Measurements from ENCODE around the gene TMEM87B.

DNA sequence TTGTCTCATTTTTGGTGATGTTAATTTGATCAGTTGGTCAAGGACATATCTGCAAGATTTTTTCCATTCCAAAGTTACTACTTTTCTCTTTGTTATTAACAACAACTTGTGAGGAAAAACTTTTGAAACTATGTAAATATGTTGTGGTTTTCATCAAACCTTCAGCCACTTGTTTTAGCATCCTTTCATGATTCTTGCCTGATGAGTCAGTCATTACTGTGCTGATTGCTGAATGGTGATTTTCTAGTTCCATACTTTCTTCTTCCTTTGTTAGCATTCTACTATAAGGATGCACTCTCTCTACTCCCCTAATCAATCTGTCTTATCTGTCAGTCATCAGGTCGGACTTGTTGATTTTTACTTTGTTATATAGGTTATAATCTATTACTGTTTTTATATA lies 10.9 kb downstream of the TMEM87B start:
- TF ChIP-seq, protein P1, sequence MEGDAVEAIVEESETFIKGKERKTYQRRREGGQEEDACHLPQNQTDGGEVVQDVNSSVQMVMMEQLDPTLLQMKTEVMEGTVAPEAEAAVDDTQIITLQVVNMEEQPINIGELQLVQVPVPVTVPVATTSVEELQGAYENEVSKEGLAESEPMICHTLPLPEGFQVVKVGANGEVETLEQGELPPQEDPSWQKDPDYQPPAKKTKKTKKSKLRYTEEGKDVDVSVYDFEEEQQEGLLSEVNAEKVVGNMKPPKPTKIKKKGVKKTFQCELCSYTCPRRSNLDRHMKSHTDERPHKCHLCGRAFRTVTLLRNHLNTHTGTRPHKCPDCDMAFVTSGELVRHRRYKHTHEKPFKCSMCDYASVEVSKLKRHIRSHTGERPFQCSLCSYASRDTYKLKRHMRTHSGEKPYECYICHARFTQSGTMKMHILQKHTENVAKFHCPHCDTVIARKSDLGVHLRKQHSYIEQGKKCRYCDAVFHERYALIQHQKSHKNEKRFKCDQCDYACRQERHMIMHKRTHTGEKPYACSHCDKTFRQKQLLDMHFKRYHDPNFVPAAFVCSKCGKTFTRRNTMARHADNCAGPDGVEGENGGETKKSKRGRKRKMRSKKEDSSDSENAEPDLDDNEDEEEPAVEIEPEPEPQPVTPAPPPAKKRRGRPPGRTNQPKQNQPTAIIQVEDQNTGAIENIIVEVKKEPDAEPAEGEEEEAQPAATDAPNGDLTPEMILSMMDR (IDR thresholded peaks at IDR 0.05) = no peak
- TF ChIP-seq POLR2A (IDR thresholded peaks at IDR 0.05) = no peak
- no peak for TF ChIP-seq POLR2AphosphoS5 (IDR thresholded peaks at IDR 0.05)

All from suprapubic skin (tissue), 4 donors.